Osteoblast (primary cell): ENCODE measurements around the gene MESP2. TPM values are rescaled to one million over a fixed set of nuclear protein-coding genes. Genes with fewer than 3 reads are reported as not detected.

Source experiments
- DNase-seq: peaks from one replicate; pipeline ENCODE4 v3.0.0; 2011; ENCODE audit warnings: low spot score, mixed read lengths; ENCODE audit not compliant: insufficient read length; ENCODE audit errors: missing footprints
- H2AFZ ChIP-seq: 2 replicates; pipeline ENCODE4 v1.6.0; 2011; ENCODE audit warnings: mild to moderate bottlenecking, low read length
- H3K27ac ChIP-seq: 2 replicates; pipeline ENCODE4 v1.5.1; 2011; ENCODE audit warnings: mild to moderate bottlenecking, low read depth, low read length, moderate library complexity
- H3K27me3 ChIP-seq: 2 replicates; pipeline ENCODE4 v1.6.0; 2012; ENCODE audit warnings: mild to moderate bottlenecking, control low read depth, inconsistent platforms, low read length, moderate library complexity; ENCODE audit not compliant: insufficient read depth
- H3K36me3 ChIP-seq: 2 replicates; pipeline ENCODE4 v1.5.1; 2011; ENCODE audit warnings: mild to moderate bottlenecking, low read length, control low read depth, moderate library complexity; ENCODE audit not compliant: insufficient read depth
- H3K4me1 ChIP-seq: 2 replicates; pipeline ENCODE4 v1.5.1; 2011; ENCODE audit warnings: mild to moderate bottlenecking, low read length, control low read depth, moderate library complexity; ENCODE audit not compliant: insufficient read depth
- H3K4me2 ChIP-seq: 2 replicates; pipeline ENCODE4 v1.6.0; 2011; ENCODE audit warnings: mild to moderate bottlenecking, low read length; ENCODE audit not compliant: insufficient read depth
- H3K4me3 ChIP-seq: fragments of 200-600 bp; sonication (generic); 3 replicates; pipeline ENCODE4 v1.5.1; 2012; ENCODE audit warnings: mild to moderate bottlenecking, low read length, inconsistent platforms; ENCODE audit not compliant: insufficient read depth
- H3K79me2 ChIP-seq: 2 replicates; pipeline ENCODE4 v1.6.0; 2012; ENCODE audit warnings: mild to moderate bottlenecking, low read length, control low read depth, inconsistent platforms; ENCODE audit not compliant: insufficient read depth
- H3K9me3 ChIP-seq: 2 replicates; pipeline ENCODE4 v1.5.1; 2011; ENCODE audit warnings: low read depth, low read length, control low read depth
- H4K20me1 ChIP-seq: 2 replicates; pipeline ENCODE4 v1.6.0; 2012; ENCODE audit warnings: mild to moderate bottlenecking, low read length, control low read depth; ENCODE audit not compliant: insufficient read depth
- CTCF ChIP-seq: IDR thresholded peaks from 2 replicates; pipeline ENCODE4 v1.5.1; 2011; ENCODE audit warnings: mild to moderate bottlenecking, low read depth, low read length, moderate library complexity; ENCODE audit errors: extremely low read depth
- total RNA-seq: library from RNA; depleted of rRNA; stranded (reverse); fragments of >200 nt; gene quantifications from 2 replicates; pipeline ENCODE4 v1.2.3, GENCODE V29; 2012

The MESP2 gene
- total RNA-seq, 1 donor = 0.72 TPM

- H3K9me3 ChIP-seq = no peaks in the 10 kb centered on the region
These were observed 33.1 kb upstream of the MESP2 start for GRCh38 chr15:89743011-89743410.

GRCh38 chr15:89743594-89743993 is 32.5 kb upstream of the MESP2 start:
- DNase-seq = peak; percentile 84
- Histone ChIP-seq H2AFZ (no peak overlapping the region), H3K79me2 (no peaks in the 10 kb centered on the region), H4K20me1 (no peaks in the 10 kb centered on the region), H3K9me3 (no peaks in the 10 kb centered on the region), H3K36me3 (no peaks in the 10 kb centered on the region), H3K27me3 (no peaks in the 10 kb centered on the region), H3K4me1 (peaks cover 3% of the 10 kb centered on the region), H3K4me3 (no peak overlapping the region), H3K27ac (no peak overlapping the region), H3K4me2 (no peak overlapping the region)
- TF ChIP-seq CTCF = no peak

More at GRCh38 chr15:89743011-89743410, 33.1 kb upstream of the MESP2 start:
- TF ChIP-seq CTCF = no peak
- Histone ChIP-seq H3K4me3 (no peak overlapping the region), H3K27ac (no peak overlapping the region), H4K20me1 (no peaks in the 10 kb centered on the region), H3K4me1 (peaks cover 3% of the 10 kb centered on the region), H3K36me3 (no peaks in the 10 kb centered on the region), H3K4me2 (no peak overlapping the region), H2AFZ (peak overlapping the region; percentile 15), H3K79me2 (no peaks in the 10 kb centered on the region), H3K27me3 (no peaks in the 10 kb centered on the region)
- no peak for DNase-seq

GRCh38 chr15:89745131-89745530 is 31.0 kb upstream of the MESP2 start:
- H3K4me2 ChIP-seq = no peak overlapping the region
- no peaks in the 10 kb centered on the region for H4K20me1 ChIP-seq
- H3K27ac ChIP-seq = no peak overlapping the region
- H3K79me2 ChIP-seq = no peaks in the 10 kb centered on the region
- no peaks in the 10 kb centered on the region for H3K9me3 ChIP-seq
- no peaks in the 10 kb centered on the region for H3K36me3 ChIP-seq
- H3K4me3 ChIP-seq = no peak overlapping the region
- TF ChIP-seq CTCF = no peak
- H3K4me1 ChIP-seq = peaks cover 2% of the 10 kb centered on the region
- H3K27me3 ChIP-seq = peaks cover 3% of the 10 kb centered on the region
- no peak overlapping the region for H2AFZ ChIP-seq
- no peak for DNase-seq

DNA sequence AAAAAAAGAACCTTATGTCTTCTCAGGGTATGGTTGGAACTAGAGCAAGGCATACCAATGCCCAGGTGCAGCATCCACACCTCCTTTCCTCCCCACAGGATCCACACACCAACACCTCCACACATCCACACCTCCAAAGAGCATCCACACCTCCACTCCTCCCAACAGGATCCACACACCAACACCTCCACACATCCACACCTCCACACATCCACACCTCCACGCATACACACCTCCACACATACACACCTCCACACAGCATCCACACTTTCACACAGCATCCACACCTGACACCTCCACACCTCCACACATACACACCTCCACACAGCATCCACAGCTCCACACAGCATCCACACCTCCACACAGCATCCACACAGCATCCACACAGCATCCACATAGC is 30.4 kb upstream of the MESP2 start:
- no peaks in the 10 kb centered on the region for H3K36me3 ChIP-seq
- H3K4me1 ChIP-seq = no peaks in the 10 kb centered on the region
- no peak overlapping the region for H3K4me3 ChIP-seq
- no peak for TF ChIP-seq CTCF
- H2AFZ ChIP-seq = no peak overlapping the region
- H3K79me2 ChIP-seq = no peaks in the 10 kb centered on the region
- no peaks in the 10 kb centered on the region for H4K20me1 ChIP-seq
- no peaks in the 10 kb centered on the region for H3K9me3 ChIP-seq
- DNase-seq = no peak
- H3K4me2 ChIP-seq = no peak overlapping the region
- peaks cover 3% of the 10 kb centered on the region for H3K27me3 ChIP-seq
- H3K27ac ChIP-seq = no peak overlapping the region
